B cell (primary cell): ENCODE measurements around the gene MRPS11. TPM values are rescaled to one million over a fixed set of nuclear protein-coding genes. Genes with fewer than 3 reads are reported as not detected.

Source experiments
- ATAC-seq: fragments of 200-7000 bp; cut with Tn5 transposase; one replicate; pipeline ENCODE4 v1.10.0; 2021; ENCODE audit warnings: low read depth, mild to moderate bottlenecking, moderate number of reproducible peaks, moderate library complexity
- CTCF ChIA-PET: fragments of 350-600 bp; sonication (Branson Sonifier 250); formaldehyde crosslinking; loops from one replicate; lab custom pipeline; 2021; ENCODE audit warnings: antibody characterized with exemption, inconsistent platforms; lab: Charles Lee
- POLR2A ChIA-PET: fragments of 350-600 bp; sonication (Branson Sonifier 250); formaldehyde crosslinking; loops from one replicate; lab custom pipeline; 2021; ENCODE audit warnings: antibody characterized with exemption; lab: Charles Lee
- DNase-seq: peaks from one replicate; pipeline ENCODE4 v3.0.0; 2013
- H2AFZ ChIP-seq: 2 replicates; pipeline ENCODE4 v1.6.1; 2012; ENCODE audit warnings: mild to moderate bottlenecking, low read depth, low read length; ENCODE audit not compliant: insufficient read depth, poor library complexity, severe bottlenecking
- H3K27ac ChIP-seq, 2 donors: 1 replicate in 1 of 2; 2 replicates in 1 of 2; pipeline ENCODE4 v1.5.1; 2012 to 2013; ENCODE audit warnings: low read length in 2 of 2, mild to moderate bottlenecking in 2 of 2, moderate library complexity in 1 of 2
- H3K27me3 ChIP-seq, 4 experiments: fragments of 200-600 bp in 1 of 4; sonication (generic) in 1 of 4; replicated peaks in 1 of 4; 1 replicate in 2 of 4; 2 replicates in 2 of 4; pipeline versions ENCODE4 v1.6.1 to v1.7.0; 2013 to 2016; ENCODE audit warnings: low read length in 3 of 4, mild to moderate bottlenecking in 2 of 4, mixed read lengths in 1 of 4, moderate library complexity in 1 of 4; ENCODE audit not compliant: insufficient read depth in 4 of 4, control insufficient read depth in 3 of 4; ENCODE audit errors: control extremely low read depth in 1 of 4
- H3K36me3 ChIP-seq, 2 experiments: replicated peaks in 1 of 2; 1 replicate in 1 of 2; 2 replicates in 1 of 2; pipeline versions ENCODE4 v1.6.1 to v1.7.1; 2013; ENCODE audit warnings: low read length in 1 of 2; ENCODE audit not compliant: insufficient read depth in 2 of 2, control insufficient read depth in 1 of 2; ENCODE audit errors: control extremely low read depth in 1 of 2, extremely low read depth in 1 of 2
- H3K4me1 ChIP-seq, 2 donors: fragments of 200-600 bp in 1 of 2; sonication (generic) in 1 of 2; 1 replicate in 1 of 2; 2 replicates in 1 of 2; pipeline versions ENCODE4 v1.5.1 to v1.6.1; 2013 to 2017; ENCODE audit warnings: low read length in 2 of 2; ENCODE audit not compliant: control insufficient read depth in 2 of 2, insufficient read depth in 2 of 2
- H3K4me2 ChIP-seq: replicated peaks from 2 replicates; pipeline ENCODE3; 2012; ENCODE audit warnings: mild to moderate bottlenecking, low read depth, low read length; ENCODE audit not compliant: poor library complexity, severe bottlenecking
- H3K4me3 ChIP-seq, 5 experiments: fragments of 200-600 bp in 1 of 5; sonication (generic) in 1 of 5; 1 replicate in 3 of 5; 2 replicates in 2 of 5; pipeline versions ENCODE4 v1.5.1 to v1.7.0; 2011 to 2016; ENCODE audit warnings: low read length in 4 of 5, mild to moderate bottlenecking in 4 of 5, low read depth in 2 of 5, control low read depth in 1 of 5, moderate library complexity in 1 of 5; ENCODE audit not compliant: insufficient read depth in 1 of 5; ENCODE audit errors: control extremely low read depth in 1 of 5, extremely low read depth in 1 of 5
- H3K79me2 ChIP-seq: fragments of 200-600 bp; sonication (generic); one replicate; pipeline ENCODE4 v1.6.0; 2016; ENCODE audit warnings: low read length; ENCODE audit not compliant: control insufficient read depth, insufficient read depth
- H3K9ac ChIP-seq: fragments of 200-600 bp; sonication (generic); 2 replicates; pipeline ENCODE4 v1.6.1; 2017; ENCODE audit warnings: mild to moderate bottlenecking, low read length, moderate library complexity
- H3K9me3 ChIP-seq, 3 donors: one replicate each; pipeline versions ENCODE4 v1.6.1 to v1.7.1; 2013; ENCODE audit warnings: low read length in 2 of 3; ENCODE audit not compliant: control insufficient read depth in 2 of 3, insufficient read depth in 1 of 3; ENCODE audit errors: control extremely low read depth in 1 of 3
- H4K20me1 ChIP-seq: 2 replicates; pipeline ENCODE4 v1.6.0; 2012; ENCODE audit warnings: mild to moderate bottlenecking, low read length; ENCODE audit not compliant: insufficient read depth, control insufficient read depth, poor library complexity, severe bottlenecking
- H3K27ac Mint-ChIP-seq: one replicate; pipeline ENCODE4 v1.8.0; 2021; ENCODE audit warnings: mixed read lengths
- H3K27me3 Mint-ChIP-seq: one replicate; pipeline ENCODE4 v1.8.0; 2021; ENCODE audit warnings: mixed read lengths
- H3K4me1 Mint-ChIP-seq: one replicate; pipeline ENCODE4 v1.8.0; 2021; ENCODE audit warnings: mixed read lengths
- H3K4me3 Mint-ChIP-seq: one replicate; pipeline ENCODE4 v1.8.0; 2021; ENCODE audit warnings: mixed read lengths
- H3K9me3 Mint-ChIP-seq: one replicate; pipeline ENCODE4 v1.8.0; 2022; ENCODE audit warnings: mixed read lengths; ENCODE audit not compliant: insufficient read depth
- EZH2 ChIP-seq: IDR thresholded peaks from 2 replicates; pipeline ENCODE4 v1.6.1; 2012; ENCODE audit warnings: borderline replicate concordance, low read depth, mild to moderate bottlenecking, moderate library complexity, low read length; ENCODE audit not compliant: insufficient read depth, poor library complexity, severe bottlenecking
- WGBS: methylation state at CpG from one replicate; pipeline ENCODE4 v1.1.5; 2013; ENCODE audit warnings: missing lambda C conversion rate; ENCODE audit not compliant: insufficient coverage; 5-methylcytosine and 5-hydroxymethylcytosine counted together
- intact Hi-C: fragments of 100-400 bp; cut with micrococcal nuclease; formaldehyde crosslinking; loops from one replicate; pipeline ENCODE4 v1.10.0; 2022
- polyA plus RNA-seq: library from polyadenylated mRNA; depleted of rRNA; stranded (reverse); fragments of >200 nt; gene quantifications from 2 replicates; pipeline ENCODE4 v1.2.3, GENCODE V29; 2012
- total RNA-seq, 2 donors: library from RNA; stranded (reverse); fragments of 120-200 nt in 1 of 2; gene quantifications; 1 replicate in 1 of 2; 2 replicates in 1 of 2; pipeline versions ENCODE4 v1.2.3 to v1.2.4, GENCODE V29; 2013 to 2022
- TF ChIP-seq, protein P1 (sequence below): fragments of 200-600 bp; IDR thresholded peaks from one replicate; pipeline ENCODE4 v1.8.0; 2022; ENCODE audit warnings: antibody characterized with exemption, mild to moderate bottlenecking

MRPS11 gene
- total and polyA plus RNA-seq, 2 donors (not counting 1 experiment from before 2014, with no cell fraction given) = 21.1 to 37.9 TPM

DNA sequence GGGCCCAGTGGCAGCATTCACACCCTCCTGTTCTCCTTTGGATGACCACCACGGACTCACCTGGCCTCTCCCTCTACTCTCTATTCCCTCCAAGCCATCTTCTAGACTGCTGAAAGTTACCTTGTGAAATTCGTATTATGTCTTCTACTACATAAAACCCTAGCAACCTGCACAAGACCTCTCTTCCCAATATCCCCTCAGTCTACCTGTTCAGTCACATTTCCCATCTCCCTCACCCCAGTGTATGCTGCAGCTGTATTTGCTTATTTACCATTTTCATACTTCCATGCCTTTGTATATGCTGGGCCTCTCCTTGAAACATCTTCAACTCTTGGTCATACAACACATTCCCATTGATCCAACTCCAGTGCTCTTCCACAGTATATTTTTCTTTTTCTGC is 43.7 kb downstream of the MRPS11 start:
- no peaks in the 10 kb centered on the region for H3K79me2 ChIP-seq
- POLR2A ChIA-PET = no interaction called here
- H3K27me3 Mint-ChIP-seq = no peaks in the 10 kb centered on the region
- H2AFZ ChIP-seq = no peak overlapping the region
- H3K9ac ChIP-seq = no peak overlapping the region
- DNase-seq = no peak
- H3K9me3 Mint-ChIP-seq = no peaks in the 10 kb centered on the region
- CTCF ChIA-PET = no interaction called here
- H3K27ac ChIP-seq = no peak overlapping the region
- no peak for ATAC-seq
- H3K36me3 ChIP-seq = peaks cover 17 to 42% of the 10 kb centered on the region in 2 experiments
- H3K27me3 ChIP-seq = no peaks in the 10 kb centered on the region
- 92% methylated on average over 2 of the region's 2 CpGs for WGBS
- no peaks in the 10 kb centered on the region for H3K4me1 Mint-ChIP-seq
- H3K4me1 ChIP-seq = no peaks in the 10 kb centered on the region
- TF ChIP-seq EZH2 = no peak
- TF ChIP-seq, protein P1, sequence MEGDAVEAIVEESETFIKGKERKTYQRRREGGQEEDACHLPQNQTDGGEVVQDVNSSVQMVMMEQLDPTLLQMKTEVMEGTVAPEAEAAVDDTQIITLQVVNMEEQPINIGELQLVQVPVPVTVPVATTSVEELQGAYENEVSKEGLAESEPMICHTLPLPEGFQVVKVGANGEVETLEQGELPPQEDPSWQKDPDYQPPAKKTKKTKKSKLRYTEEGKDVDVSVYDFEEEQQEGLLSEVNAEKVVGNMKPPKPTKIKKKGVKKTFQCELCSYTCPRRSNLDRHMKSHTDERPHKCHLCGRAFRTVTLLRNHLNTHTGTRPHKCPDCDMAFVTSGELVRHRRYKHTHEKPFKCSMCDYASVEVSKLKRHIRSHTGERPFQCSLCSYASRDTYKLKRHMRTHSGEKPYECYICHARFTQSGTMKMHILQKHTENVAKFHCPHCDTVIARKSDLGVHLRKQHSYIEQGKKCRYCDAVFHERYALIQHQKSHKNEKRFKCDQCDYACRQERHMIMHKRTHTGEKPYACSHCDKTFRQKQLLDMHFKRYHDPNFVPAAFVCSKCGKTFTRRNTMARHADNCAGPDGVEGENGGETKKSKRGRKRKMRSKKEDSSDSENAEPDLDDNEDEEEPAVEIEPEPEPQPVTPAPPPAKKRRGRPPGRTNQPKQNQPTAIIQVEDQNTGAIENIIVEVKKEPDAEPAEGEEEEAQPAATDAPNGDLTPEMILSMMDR = no peak
- H3K9me3 ChIP-seq = no peaks in the 10 kb centered on the region
- H3K4me3 ChIP-seq = no peak overlapping the region
- no peaks in the 10 kb centered on the region for H4K20me1 ChIP-seq
- no peak overlapping the region for H3K27ac Mint-ChIP-seq
- no peak overlapping the region for H3K4me2 ChIP-seq
- intact Hi-C loops = no loop called here
- H3K4me3 Mint-ChIP-seq = no peak overlapping the region

DNA sequence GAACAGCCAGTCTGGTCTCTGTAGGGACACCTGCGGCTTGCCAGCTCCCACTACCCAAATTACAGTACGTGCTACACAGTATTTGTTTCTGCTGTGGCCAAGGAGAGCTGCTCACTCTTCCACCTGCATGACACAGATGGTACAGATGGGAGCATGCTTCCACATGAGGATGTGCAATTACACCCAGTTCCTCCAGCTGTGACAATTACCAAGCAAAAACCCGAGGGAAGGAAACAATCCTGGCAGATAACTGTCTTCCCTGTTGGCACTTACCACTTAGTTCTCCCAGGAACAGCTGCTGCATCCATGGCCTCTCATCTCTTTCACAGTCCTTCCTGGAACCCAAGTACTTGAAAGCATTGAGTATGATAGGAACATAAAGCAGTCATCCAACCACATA is 44.6 kb downstream of the MRPS11 start:
- no peaks in the 10 kb centered on the region for H3K9me3 Mint-ChIP-seq
- no peaks in the 10 kb centered on the region for H3K4me1 Mint-ChIP-seq
- H3K9me3 ChIP-seq = no peaks in the 10 kb centered on the region
- intact Hi-C loops = no loop called here
- no peak overlapping the region for H3K4me2 ChIP-seq
- DNase-seq = no peak
- no peak overlapping the region for H3K9ac ChIP-seq
- ChIA-PET POLR2A (no interaction called here), CTCF (no interaction called here)
- H3K27me3 Mint-ChIP-seq = no peaks in the 10 kb centered on the region
- WGBS = 88% methylated on average over 3 of the region's 3 CpGs
- ATAC-seq = no peak
- H3K79me2 ChIP-seq = no peaks in the 10 kb centered on the region
- H3K27ac ChIP-seq = no peak overlapping the region
- no peaks in the 10 kb centered on the region for H3K27me3 ChIP-seq
- no peaks in the 10 kb centered on the region for H3K4me1 ChIP-seq
- peaks cover 22 to 42% of the 10 kb centered on the region in 2 experiments for H3K36me3 ChIP-seq
- no peak overlapping the region for H2AFZ ChIP-seq
- TF ChIP-seq EZH2 = no peak
- TF ChIP-seq, protein P1 = no peak
- no peak overlapping the region for H3K4me3 ChIP-seq
- no peak overlapping the region for H3K4me3 Mint-ChIP-seq
- no peak overlapping the region for H3K27ac Mint-ChIP-seq
- no peaks in the 10 kb centered on the region for H4K20me1 ChIP-seq
